GM06990 (cell line): ENCODE data around the gene ABLIM3.

ENCODE experiments used
- DNase-seq: peaks from one replicate; pipeline ENCODE4 v3.0.0-alpha.2; 2011; ENCODE audit not compliant: insufficient read length; ENCODE audit errors: extremely low read depth
- H3K27me3 ChIP-seq: replicated peaks from 2 replicates; pipeline ENCODE4 v1.6.0; 2011; ENCODE audit warnings: low read length; ENCODE audit not compliant: control insufficient read depth, insufficient read depth
- H3K36me3 ChIP-seq: 2 replicates; pipeline ENCODE4 v1.5.1; 2011; ENCODE audit warnings: low read length; ENCODE audit not compliant: control insufficient read depth, insufficient read depth
- H3K4me3 ChIP-seq: replicated peaks from 2 replicates; pipeline ENCODE4 v1.5.1; 2011; ENCODE audit warnings: low read depth, mild to moderate bottlenecking, control low read depth, low read length
- TF ChIP-seq, protein P1 (sequence below): IDR thresholded peaks from 2 replicates; pipeline ENCODE4 v1.5.1; 2011; ENCODE audit warnings: low read length, control low read depth, mild to moderate bottlenecking, inconsistent platforms; ENCODE audit not compliant: insufficient read depth, poor library complexity, severe bottlenecking

ABLIM3 gene

DNA sequence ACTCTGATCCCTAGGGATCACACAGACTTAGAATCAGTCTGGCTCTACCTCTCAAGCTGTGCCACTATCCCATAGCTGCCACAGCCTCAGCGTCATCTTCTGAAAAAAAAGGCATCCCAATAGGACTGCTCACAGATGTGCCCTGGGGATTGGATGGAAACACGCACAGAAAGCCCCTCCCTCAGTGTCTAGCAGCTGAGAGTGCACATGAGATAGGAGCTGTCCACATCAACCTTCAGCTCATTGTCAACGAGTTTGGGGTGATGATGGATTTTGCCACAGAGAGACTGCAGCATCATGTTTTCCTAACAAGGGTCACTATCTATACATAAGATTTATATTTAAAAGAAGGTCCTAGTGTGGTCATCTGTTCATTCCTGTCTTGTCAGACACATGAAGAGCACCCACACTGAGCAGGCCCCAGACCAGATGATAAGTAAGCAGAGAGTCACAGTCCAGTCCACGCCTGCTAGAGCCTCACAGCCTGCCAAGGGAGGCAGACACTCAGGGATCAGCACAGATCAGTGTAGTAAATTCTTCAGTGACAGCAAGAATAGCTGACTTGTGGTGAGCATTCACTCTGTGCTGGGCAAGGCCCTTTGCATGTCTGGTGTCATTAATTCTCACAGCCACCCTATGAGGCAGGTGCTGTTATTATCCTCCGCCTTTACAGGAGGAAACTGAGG lies 156.2 kb downstream of the ABLIM3 start:
- Histone ChIP-seq H3K36me3 (no peaks in the 10 kb centered on the region), H3K4me3 (no peak overlapping the region), H3K27me3 (peaks cover 2% of the 10 kb centered on the region)
- no peak for DNase-seq
- TF ChIP-seq, protein P1, sequence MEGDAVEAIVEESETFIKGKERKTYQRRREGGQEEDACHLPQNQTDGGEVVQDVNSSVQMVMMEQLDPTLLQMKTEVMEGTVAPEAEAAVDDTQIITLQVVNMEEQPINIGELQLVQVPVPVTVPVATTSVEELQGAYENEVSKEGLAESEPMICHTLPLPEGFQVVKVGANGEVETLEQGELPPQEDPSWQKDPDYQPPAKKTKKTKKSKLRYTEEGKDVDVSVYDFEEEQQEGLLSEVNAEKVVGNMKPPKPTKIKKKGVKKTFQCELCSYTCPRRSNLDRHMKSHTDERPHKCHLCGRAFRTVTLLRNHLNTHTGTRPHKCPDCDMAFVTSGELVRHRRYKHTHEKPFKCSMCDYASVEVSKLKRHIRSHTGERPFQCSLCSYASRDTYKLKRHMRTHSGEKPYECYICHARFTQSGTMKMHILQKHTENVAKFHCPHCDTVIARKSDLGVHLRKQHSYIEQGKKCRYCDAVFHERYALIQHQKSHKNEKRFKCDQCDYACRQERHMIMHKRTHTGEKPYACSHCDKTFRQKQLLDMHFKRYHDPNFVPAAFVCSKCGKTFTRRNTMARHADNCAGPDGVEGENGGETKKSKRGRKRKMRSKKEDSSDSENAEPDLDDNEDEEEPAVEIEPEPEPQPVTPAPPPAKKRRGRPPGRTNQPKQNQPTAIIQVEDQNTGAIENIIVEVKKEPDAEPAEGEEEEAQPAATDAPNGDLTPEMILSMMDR: no peak

GRCh38 chr5:149298163-149298562 lies 156.9 kb downstream of the ABLIM3 start:
- Histone ChIP-seq H3K36me3 (no peaks in the 10 kb centered on the region), H3K4me3 (no peak overlapping the region), H3K27me3 (peaks cover 2% of the 10 kb centered on the region)
- TF ChIP-seq, protein P1: no peak
- no peak for DNase-seq

GRCh38 chr5:149298842-149299404 lies 157.6 kb downstream of the ABLIM3 start:
- no peak for DNase-seq
- TF ChIP-seq, protein P1: no peak
- Histone ChIP-seq H3K4me3 (no peak overlapping the region), H3K27me3 (peaks cover 2% of the 10 kb centered on the region), H3K36me3 (no peaks in the 10 kb centered on the region)

DNA sequence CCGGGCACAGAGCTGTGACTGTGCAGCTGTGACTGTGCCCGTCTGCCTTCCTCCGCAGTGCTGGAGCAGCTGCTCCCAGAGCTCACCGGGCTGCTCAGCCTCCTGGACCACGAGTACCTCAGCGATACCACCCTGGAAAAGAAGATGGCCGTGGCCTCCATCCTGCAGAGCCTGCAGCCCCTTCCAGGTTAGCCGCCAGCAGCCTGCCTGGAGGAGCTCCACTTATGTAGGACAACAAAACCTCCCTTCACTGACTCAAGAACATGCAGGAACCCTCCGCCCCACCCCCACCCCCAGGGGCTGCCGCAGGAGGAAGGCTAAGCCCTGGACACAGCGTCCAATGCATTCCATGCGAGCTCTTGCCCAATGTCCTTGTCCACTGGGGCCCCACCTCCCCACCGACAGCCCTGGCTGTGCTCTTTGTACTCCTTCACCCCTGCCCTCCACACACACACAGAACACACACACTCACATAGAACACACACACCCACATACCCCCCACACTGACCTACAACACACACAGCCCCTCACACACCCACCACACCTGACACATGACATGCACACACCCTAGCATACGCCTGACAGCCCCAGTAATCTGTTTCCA lies 158.3 kb downstream of the ABLIM3 start:
- no peaks in the 10 kb centered on the region for H3K36me3 ChIP-seq
- peaks cover 2% of the 10 kb centered on the region for H3K27me3 ChIP-seq
- DNase-seq: no peak
- TF ChIP-seq, protein P1: no peak
- H3K4me3 ChIP-seq: no peak overlapping the region

DNA sequence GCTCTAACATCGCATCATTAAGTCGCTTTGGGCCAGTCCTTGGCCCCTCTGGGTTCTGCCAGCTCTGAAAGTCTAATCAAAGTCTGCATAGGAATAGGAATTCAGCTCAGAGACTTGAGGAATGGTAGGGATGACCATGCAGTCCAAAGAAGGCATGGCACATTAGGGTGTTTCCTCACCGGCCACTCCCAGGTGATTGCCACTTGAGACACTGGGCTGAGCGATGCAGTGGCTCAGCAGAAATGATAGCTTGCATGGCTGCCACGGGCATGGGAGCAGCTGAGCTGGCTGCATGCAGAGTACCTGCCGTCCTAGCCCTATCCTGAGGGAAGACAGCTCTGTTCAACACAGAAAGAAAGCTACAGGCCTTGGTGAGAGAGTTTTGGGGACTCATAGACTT lies 159.1 kb downstream of the ABLIM3 start:
- DNase-seq: no peak
- Histone ChIP-seq H3K4me3 (no peak overlapping the region), H3K36me3 (no peaks in the 10 kb centered on the region), H3K27me3 (peaks cover 4% of the 10 kb centered on the region)
- TF ChIP-seq, protein P1: no peak
